HG02884 (cell line): ENCODE measurements around the gene TBC1D3B.
"Not testable (repeated sequence)": the region's sequence is repeated elsewhere in the genome, so short reads cannot be mapped to it uniquely, and the experiment has no call there.

Experiments used
- ATAC-seq: cut with Tn5 transposase; IDR thresholded peaks from one replicate; pipeline ENCODE4 v1.9.1; 2021; ENCODE audit warnings: mild to moderate bottlenecking, moderate library complexity; ENCODE audit not compliant: unreplicated experiment

Gene TBC1D3B

GRCh38 chr17:36176536-36176935, at the start of gene TBC1D3B:
TSS of gene TBC1D3B (minus strand) at chr17:36176636. CDS start at chr17:36175050, 1,586 bp downstream.
- not testable (repeated sequence) for ATAC-seq

DNA sequence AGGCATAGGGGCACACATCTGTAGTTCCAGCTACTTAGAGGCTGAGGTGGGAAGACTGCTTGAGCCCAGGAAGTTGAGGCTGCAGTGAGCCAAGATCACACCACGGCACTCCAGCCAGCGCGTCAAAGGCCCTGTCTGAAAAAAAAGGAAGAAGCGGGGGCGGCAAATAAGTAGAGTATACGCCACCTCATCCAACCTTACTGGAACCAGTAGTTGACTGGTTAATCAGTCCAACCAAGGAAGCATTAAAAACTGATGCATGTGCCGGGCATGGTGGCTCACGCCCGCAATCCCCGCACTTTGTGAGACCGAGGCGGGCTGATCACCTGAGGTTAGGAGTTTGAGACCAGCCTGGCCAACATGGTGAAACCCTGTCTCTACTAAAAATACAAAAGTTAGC, 46.5 kb upstream of the TBC1D3B start:
- ATAC-seq, result not testable (repeated sequence)

GRCh38 chr17:36221581-36222100, 45.2 kb upstream of the TBC1D3B start:
- ATAC-seq, result not testable (repeated sequence)

DNA sequence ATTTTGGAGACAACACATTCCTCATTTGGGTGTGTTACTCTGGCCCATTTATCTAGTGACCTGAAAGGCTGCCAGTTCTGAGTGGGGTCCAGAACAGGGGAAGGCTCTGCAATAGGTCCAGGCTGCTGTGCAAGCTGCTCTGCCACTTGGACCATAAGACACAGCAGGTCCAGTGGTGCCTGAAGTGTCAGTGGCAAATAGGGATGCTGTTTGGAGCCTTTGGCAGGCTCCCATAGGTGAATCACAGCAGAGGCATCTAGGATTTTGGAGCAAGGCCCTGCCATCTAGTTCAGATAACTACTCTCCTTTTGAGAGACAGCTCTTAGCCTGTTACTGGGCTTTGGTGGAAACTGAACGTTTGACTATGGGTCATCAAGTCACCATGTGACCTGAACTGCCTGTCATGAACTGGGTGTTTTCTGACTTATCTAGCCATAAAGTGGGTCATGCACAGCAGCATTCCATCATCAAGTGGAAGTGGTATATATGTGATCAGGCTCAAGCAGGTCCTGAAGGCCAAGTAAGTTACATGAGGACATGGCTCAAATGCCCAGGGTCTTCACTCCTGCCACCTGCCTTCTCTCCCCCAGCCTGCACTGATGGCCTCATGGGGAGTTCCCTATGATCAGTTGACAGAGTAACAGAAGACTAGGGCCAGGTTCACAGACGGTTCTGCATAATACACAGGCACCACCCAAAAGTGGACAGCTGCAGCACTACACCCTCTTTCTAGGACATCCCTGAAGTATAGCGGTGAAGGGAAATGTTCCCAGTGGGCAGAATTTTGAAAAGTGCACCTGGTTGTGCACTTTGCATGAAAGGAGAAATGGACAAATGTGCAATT, 44.5 kb upstream of the TBC1D3B start:
- not testable (repeated sequence) for ATAC-seq

DNA sequence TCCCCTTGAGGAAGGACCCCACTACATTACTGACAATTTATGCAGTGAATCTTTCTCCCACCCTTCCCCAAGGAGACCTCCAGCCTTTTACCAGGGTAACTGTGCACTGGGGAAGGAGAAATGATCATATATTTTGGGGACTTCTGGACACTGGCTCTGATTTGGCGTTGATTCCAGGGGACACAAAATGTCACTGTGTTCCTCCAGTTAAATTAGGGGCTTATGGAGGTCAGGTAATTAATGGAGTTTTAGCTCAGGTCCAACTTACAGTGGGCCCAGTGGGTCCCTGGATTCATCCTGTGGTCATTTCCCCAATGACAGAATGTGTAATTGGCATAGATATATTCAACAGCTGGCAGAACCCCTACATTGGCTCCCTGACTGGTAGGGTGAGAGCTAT, 43.1 kb upstream of the TBC1D3B start:
- ATAC-seq, result not testable (repeated sequence)

- not testable (repeated sequence) for ATAC-seq
Observed at GRCh38 chr17:36215406-36216308, 39.2 kb upstream of the TBC1D3B start.

- ATAC-seq, result no peak
Observed at GRCh38 chr17:36214918-36215317, 38.5 kb upstream of the TBC1D3B start.

DNA sequence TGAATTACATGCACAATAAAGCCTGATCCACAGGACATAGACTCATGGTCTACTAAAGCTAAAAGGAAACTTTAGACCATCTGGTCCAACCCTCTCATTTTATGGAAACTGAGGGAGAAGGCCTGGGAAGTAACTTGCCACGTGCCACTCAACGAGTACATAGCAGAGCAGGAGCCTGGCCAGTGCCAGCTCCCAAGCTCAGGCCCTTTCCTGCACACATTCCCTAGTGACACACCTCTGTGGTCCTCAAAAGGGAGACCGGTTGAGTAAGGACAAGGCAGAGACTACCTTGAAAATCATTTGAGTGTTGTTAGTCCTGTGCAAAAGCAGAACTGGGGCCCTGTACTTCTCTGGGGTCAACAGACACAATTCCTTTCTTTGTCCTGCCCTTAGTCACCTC, 37.3 kb upstream of the TBC1D3B start:
- ATAC-seq, result no peak

DNA sequence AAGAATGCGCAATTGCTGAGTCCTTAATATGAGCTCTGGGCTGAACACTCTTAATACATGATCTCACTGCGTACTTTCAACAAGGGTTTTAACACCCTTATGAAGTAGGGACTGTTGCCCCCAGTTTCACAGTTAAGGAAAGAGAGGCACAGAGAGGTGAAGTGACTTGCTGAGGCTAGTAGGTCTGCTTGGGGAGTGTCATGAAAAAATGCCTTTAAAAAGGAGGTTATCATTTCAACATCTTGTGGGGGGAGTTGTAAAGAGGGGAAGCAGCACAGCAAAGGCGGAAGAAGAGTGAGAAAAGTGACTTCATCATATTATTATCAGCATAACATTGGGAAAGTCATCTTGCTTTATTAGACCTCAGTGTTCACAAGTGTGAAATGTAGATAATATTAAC, 36.5 kb upstream of the TBC1D3B start:
- no peak for ATAC-seq

DNA sequence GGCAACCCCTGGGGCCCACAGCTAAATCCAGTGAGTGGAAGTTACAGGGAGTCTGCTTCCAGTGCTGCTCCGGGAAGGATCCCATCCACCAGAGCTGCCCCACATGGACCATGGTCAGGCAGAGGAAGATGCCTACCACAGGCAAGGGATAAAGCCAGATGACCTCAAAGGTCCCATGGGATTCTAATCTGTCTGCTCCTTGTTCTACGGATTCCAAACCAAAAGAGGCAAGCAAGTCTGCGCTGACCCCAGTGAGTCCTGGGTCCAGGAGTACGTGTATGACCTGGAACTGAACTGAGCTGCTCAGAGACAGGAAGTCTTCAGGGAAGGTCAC, 35.8 kb upstream of the TBC1D3B start:
- no peak for ATAC-seq

DNA sequence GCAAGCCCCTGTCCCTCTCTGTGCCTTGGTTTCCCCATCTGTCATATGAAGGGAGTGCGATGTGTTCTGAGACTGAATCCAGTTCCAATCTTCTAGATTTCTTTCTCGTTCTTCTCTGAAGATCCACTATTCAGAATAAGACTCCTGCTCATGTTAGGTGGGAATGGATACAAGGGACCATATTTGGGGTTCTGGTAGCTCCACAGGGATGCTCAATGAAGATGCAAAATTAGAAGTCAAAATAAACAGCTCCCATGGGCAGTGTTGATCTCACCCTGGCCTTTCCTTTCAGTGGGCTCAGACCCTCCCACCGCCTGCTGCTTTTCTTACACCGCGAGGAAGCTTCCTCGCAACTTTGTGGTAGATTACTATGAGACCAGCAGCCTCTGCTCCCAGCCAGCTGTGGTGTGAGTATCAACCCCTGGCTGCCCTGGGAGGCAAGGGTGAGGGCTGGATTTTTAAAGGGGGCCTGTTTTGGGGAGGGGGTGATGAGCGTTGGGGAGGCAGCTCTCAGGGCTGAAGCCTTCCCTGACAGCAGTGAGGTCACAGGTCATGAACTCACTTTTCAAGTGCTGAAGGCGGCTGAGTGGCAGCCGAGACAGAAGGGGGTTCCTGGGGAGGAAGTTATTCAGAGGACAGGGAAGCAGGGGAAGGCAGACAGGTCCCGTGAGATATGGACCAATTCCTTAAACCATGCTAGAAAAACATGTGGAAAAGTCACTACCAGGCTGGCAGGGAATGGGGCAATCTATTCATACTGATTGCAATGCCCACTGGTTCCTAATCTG, 35.2 kb upstream of the TBC1D3B start:
- ATAC-seq, result not testable (repeated sequence)

- peak; percentile 64 for ATAC-seq
Observed at GRCh38 chr17:36210439-36211211, 34.2 kb upstream of the TBC1D3B start, which contains the start of gene CCL4L2. TSS of gene CCL4L2 (plus strand) at chr17:36211063.

DNA sequence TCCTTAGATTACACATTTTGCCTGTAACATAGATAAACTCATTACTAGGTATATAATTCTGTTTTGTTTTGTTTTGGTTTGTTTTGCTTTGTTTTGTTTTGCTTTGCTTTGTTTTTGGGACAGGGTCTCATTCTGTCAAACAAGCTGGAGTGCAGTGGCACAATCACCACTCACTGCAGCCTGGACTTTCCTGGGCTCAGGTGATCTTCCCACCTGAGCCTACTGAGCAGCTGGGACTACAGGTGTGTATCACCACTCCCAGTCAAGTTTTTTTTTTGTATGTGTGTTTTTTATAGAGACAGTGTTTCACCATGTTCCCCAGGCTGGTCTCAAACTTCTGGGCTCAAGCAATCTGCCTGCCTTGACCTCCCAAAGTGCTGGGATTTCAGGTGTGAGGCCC, 33.1 kb upstream of the TBC1D3B start:
- ATAC-seq, result no peak

- ATAC-seq, result not testable (repeated sequence)
Observed at GRCh38 chr17:36207383-36207782, 30.9 kb upstream of the TBC1D3B start.

- not testable (repeated sequence) for ATAC-seq
Observed at GRCh38 chr17:36206486-36206821, 30.0 kb upstream of the TBC1D3B start.

- ATAC-seq, result no peak
Observed at GRCh38 chr17:36205637-36206485, 29.4 kb upstream of the TBC1D3B start.

DNA sequence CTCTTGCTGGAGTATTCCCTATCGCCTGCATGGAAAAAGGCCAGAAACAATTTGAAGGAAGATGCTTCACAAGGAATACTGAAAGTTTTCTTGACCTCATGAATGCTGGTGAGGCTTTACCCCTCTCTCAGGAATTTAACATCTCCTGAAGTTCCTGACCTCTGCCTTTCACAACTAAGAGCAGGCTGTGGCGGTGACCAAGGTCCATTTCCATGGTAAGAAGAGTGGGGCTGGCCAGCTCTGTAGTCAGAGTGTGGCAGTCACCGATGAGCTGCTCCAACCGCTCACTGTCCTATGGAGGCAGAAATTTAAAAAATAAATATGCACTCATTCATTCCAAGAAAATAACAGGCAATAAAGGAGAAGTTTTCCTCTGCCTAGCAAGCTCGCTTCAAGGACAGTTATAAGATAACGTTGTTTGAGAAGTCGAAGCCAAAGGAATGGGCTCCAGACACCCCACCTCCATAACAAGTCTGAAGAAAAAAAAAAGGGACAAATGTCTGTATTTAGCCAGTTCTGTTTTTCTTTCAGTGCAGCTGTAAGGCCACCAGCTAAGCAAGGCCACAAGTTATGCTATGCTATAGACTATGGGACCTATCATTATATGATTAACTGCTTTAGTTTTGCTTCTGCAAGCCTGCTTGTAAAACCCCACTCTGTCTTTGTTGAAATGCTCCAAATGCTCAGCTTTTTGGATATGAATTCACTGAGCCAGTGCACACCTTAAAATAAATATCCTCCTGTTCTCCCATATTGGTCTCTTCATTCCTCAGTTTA, 28.5 kb upstream of the TBC1D3B start:
- ATAC-seq, result no peak

DNA sequence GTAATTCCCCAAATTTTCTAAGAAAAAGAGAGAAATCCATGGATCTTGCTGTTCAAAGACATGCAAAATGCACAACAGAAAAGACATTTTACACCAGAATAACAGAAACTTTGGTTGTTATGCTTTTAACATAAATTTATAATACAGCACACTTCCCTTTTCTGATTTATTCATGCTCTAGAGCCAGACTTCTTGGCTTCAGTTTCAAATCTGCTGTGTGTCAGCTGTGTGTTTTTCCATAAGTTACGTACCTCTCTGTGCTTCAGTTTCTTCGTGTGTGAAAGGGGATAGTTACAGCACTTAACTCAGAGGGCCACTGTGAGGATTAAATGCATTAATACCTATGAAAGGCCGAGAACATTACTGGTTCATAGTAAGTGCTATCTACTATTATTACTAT, 26.9 kb upstream of the TBC1D3B start:
- no peak for ATAC-seq
